GM18909 (cell line): Measurements from ENCODE around the gene MEP1B.

Experiments
- ATAC-seq: cut with Tn5 transposase; IDR thresholded peaks from one replicate; pipeline ENCODE4 v1.9.1; 2021; ENCODE audit warnings: mild to moderate bottlenecking; ENCODE audit not compliant: unreplicated experiment, poor library complexity

The MEP1B gene

DNA sequence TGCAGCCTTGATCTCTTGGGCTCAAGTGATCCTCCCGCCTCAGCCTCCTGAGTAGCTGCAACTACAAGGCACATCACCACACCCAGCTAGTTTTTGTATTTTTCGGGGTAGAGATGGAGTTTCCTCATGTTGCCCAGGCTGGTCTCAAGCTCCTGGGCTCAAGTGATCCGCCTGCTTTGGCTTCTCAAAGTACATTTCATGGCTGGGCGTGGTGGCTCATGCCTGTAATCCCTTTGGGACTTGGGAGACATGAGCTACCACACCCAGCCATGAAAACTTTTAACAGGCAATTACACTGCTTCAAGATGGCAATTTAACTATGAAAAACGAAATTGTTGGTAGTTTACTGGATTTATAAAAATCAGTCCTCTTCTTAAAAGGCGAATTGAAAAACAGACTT, 69.7 kb downstream of the MEP1B start:
- no peak for ATAC-seq

GRCh38 chr18:32261003-32261402, 71.2 kb downstream of the MEP1B start:
- no peak for ATAC-seq

DNA sequence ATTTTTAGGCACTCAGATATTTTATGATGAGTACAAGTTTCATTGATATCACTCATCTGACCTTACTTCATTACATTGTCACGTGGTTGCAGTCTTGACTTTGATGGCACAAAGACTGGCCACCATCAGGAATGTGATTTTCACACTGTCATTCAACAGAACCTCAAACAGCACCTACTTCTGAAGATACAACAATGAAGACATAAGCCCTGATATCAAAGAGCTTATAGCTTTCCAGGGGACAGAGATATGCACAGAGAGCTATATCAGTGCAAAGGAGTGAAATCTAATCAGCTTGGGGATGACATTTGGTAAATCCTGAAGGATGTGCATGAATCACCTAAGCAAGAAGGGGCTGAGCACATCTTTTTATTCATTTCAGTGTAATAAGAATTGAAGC, 72.3 kb downstream of the MEP1B start:
- ATAC-seq: no peak

DNA sequence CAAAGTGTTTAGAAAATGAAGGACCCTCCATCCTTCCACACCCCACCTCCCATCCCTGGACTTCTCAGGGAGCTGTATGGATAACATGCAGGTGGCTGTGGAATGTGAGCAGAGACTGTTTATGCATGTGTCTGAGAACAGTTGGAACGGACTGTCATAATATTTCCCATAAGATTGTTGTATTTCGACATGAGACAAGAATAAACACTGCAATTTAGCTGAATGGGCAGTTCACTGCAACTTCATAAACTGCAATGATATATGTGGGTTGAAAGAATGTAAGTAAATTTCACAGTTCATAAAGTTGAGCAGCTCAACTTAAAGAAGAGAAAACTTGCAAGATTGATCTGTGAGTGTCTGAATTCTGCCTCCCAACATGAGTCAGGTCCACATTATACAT, 74.6 kb downstream of the MEP1B start:
- ATAC-seq: no peak

- no peak for ATAC-seq
These were observed 77.6 kb downstream of the MEP1B start for GRCh38 chr18:32267463-32267862.
